Endothelial cell of umbilical vein (primary cell): ENCODE results near the gene DENND1B. TPM values are rescaled to one million over a fixed set of nuclear protein-coding genes. Genes with fewer than 3 reads are reported as not detected.

Source experiments
- BruUV-seq: library from RNA; stranded (reverse); fragments of 400-500 nt; replicated peaks from 2 replicates; lab custom pipeline; 2021; lab: Mats Ljungman, UMichigan
- CTCF ChIA-PET: fragments of 300-600, 350-600 bp; sonication (Branson Sonifier 250); formaldehyde crosslinking; loops from one replicate; lab custom pipeline; 2021; ENCODE audit warnings: antibody characterized with exemption, inconsistent platforms; lab: Charles Lee
- POLR2A ChIA-PET: fragments of 300-600, 350-600 bp; sonication (Branson Sonifier 250); formaldehyde crosslinking; loops from one replicate; lab custom pipeline; 2021; ENCODE audit warnings: antibody characterized with exemption, inconsistent platforms; lab: Charles Lee
- DNase-seq: peaks from one replicate; pipeline ENCODE4 v3.0.0-alpha.2; 2011; ENCODE audit warnings: low read depth, low spot score
- FAIRE-seq: peaks from 2 replicates; lab custom pipeline; 2011; peaks lifted over from hg19 to GRCh38; lab: Jason Lieb, UNC
- H2AFZ ChIP-seq: 2 replicates; pipeline ENCODE4 v1.6.0; 2012; ENCODE audit warnings: low read depth, low read length, control low read depth, inconsistent platforms
- H3K27ac ChIP-seq: 2 replicates; pipeline ENCODE4 v1.5.1; 2011; ENCODE audit warnings: low read depth, mild to moderate bottlenecking, control low read depth, low read length, moderate library complexity; ENCODE audit not compliant: insufficient read depth
- H3K27me3 ChIP-seq, 2 experiments: 2 replicates each; pipeline versions ENCODE4 v1.6.0 to v1.6.1; 2011; ENCODE audit warnings: low read length in 2 of 2, mixed read lengths in 1 of 2; ENCODE audit not compliant: control insufficient read depth in 2 of 2, insufficient read depth in 2 of 2
- H3K36me3 ChIP-seq, 2 experiments: 2 replicates in 1 of 2; 3 replicates in 1 of 2; pipeline ENCODE4 v1.5.1; 2011; ENCODE audit warnings: low read length in 2 of 2, mild to moderate bottlenecking in 1 of 2, moderate library complexity in 1 of 2; ENCODE audit not compliant: control insufficient read depth in 2 of 2, insufficient read depth in 2 of 2; ENCODE audit errors: extremely low read depth in 1 of 2
- H3K4me1 ChIP-seq: 3 replicates; pipeline ENCODE4 v1.5.1; 2011; ENCODE audit warnings: mild to moderate bottlenecking, low read length; ENCODE audit not compliant: control insufficient read depth, insufficient read depth; ENCODE audit errors: extremely low read depth
- H3K4me2 ChIP-seq: 2 replicates; pipeline ENCODE4 v1.6.1; 2011; ENCODE audit warnings: low read length, control low read depth, mixed read lengths; ENCODE audit not compliant: insufficient read depth
- H3K4me3 ChIP-seq, 3 experiments: fragments of 200-600 bp in 1 of 3; sonication (generic), shearing (Covaris generic) in 1 of 3; replicated peaks in 1 of 3; 2 replicates each; pipeline ENCODE4 v1.5.1; 2011 to 2016; ENCODE audit warnings: control low read depth in 3 of 3, low read length in 3 of 3, mild to moderate bottlenecking in 2 of 3, inconsistent platforms in 1 of 3, low read depth in 1 of 3, moderate library complexity in 1 of 3; ENCODE audit not compliant: insufficient read depth in 1 of 3
- H3K79me2 ChIP-seq: 2 replicates; pipeline ENCODE4 v1.6.0; 2012; ENCODE audit warnings: low read length, inconsistent platforms; ENCODE audit not compliant: control insufficient read depth, insufficient read depth
- H3K9ac ChIP-seq: replicated peaks from 2 replicates; pipeline ENCODE3; 2011; ENCODE audit warnings: low read length, control low read depth; ENCODE audit not compliant: insufficient read depth; ENCODE audit errors: extremely low read depth
- H3K9me1 ChIP-seq: replicated peaks from 3 replicates; pipeline ENCODE4 v1.6.0; 2011; ENCODE audit warnings: mild to moderate bottlenecking, low read length; ENCODE audit not compliant: control insufficient read depth, insufficient read depth; ENCODE audit errors: extremely low read depth
- H3K9me3 ChIP-seq: replicated peaks from 2 replicates; pipeline ENCODE4 v1.5.1; 2012; ENCODE audit warnings: low read length, inconsistent platforms; ENCODE audit not compliant: control insufficient read depth, insufficient read depth
- H4K20me1 ChIP-seq: replicated peaks from 2 replicates; pipeline ENCODE3; 2011; ENCODE audit warnings: mild to moderate bottlenecking, low read length; ENCODE audit not compliant: control insufficient read depth, insufficient read depth; ENCODE audit errors: extremely low read depth
- EZH2 ChIP-seq: IDR thresholded peaks from 2 replicates; pipeline ENCODE4 v1.6.1; 2012; ENCODE audit warnings: borderline replicate concordance, low read depth, mild to moderate bottlenecking, moderate library complexity, low read length, inconsistent platforms; ENCODE audit not compliant: severe bottlenecking
- FOS ChIP-seq: IDR thresholded peaks from 2 replicates; pipeline ENCODE4 v1.6.1; 2011; ENCODE audit warnings: mild to moderate bottlenecking, low read length, moderate library complexity, borderline replicate concordance; ENCODE audit not compliant: insufficient read depth
- GATA2 ChIP-seq: IDR thresholded peaks from 2 replicates; pipeline ENCODE4 v1.7.0; 2011; ENCODE audit warnings: low read depth, mild to moderate bottlenecking, moderate library complexity, mixed read lengths, low read length; ENCODE audit not compliant: insufficient read length, insufficient read depth
- JUN ChIP-seq: IDR thresholded peaks from 2 replicates; pipeline ENCODE4 v1.6.1; 2011; ENCODE audit warnings: borderline replicate concordance, low read depth; ENCODE audit not compliant: insufficient read length, insufficient read depth
- MYC ChIP-seq: IDR thresholded peaks from one replicate; pipeline ENCODE4 v1.6.1; 2011; ENCODE audit warnings: mild to moderate bottlenecking, low read depth, low read length
- POLR2A ChIP-seq: IDR thresholded peaks from 2 replicates; pipeline ENCODE4 v1.6.1; 2012; ENCODE audit warnings: low read depth, mild to moderate bottlenecking, control low read depth, low read length
- POLR2AphosphoS5 ChIP-seq: IDR thresholded peaks from 2 replicates; pipeline ENCODE4 v1.6.1; 2012; ENCODE audit warnings: low read depth, mild to moderate bottlenecking, control low read depth, low read length, moderate library complexity; ENCODE audit not compliant: insufficient read depth
- dilution Hi-C: fragments of 300-500 bp; cut with MboI; formaldehyde crosslinking; loops from one replicate; pipeline ENCODE4 v1.15.0; 2019; ENCODE audit warnings: low sequenced_read_pairs; ENCODE audit not compliant: extremely low pct_ligation_motif_present
- intact Hi-C: fragments of 100-400 bp; cut with micrococcal nuclease; formaldehyde crosslinking; loops from one replicate; pipeline ENCODE4 v1.10.0; 2022
- polyA plus RNA-seq, 4 experiments: library from polyadenylated mRNA; depleted of rRNA in 3 of 4; stranded (reverse) in 3 of 4; unstranded in 1 of 4; fragments of >200 nt; gene quantifications; 2 replicates each; pipeline versions ENCODE4 v1.2.1 to v1.2.3, GENCODE V29; 2011 to 2012; ENCODE audit warnings: missing spikeins in 1 of 4
- total RNA-seq: library from RNA; stranded (reverse); gene quantifications from 2 replicates; pipeline ENCODE4 v1.2.3, GENCODE V29; 2021
- TF ChIP-seq, protein P1 (sequence below): IDR thresholded peaks from 2 replicates; pipeline ENCODE4 v1.6.1; 2011; ENCODE audit not compliant: insufficient read depth, insufficient read length
- TF ChIP-seq, protein P2 (sequence below), 2 donors: IDR thresholded peaks; 1 replicate in 1 of 2; 2 replicates in 1 of 2; pipeline ENCODE4 v1.5.1; 2011; ENCODE audit warnings: low read length in 2 of 2, mild to moderate bottlenecking in 2 of 2, moderate library complexity in 2 of 2, control low read depth in 1 of 2, inconsistent platforms in 1 of 2, low read depth in 1 of 2; ENCODE audit not compliant: insufficient read depth in 1 of 2; ENCODE audit errors: extremely low read depth in 1 of 2

The DENND1B gene
- total and polyA plus RNA-seq, 2 donors (not counting 3 experiments of a cell fraction or from before 2014, with no cell fraction given), result 0.97 to 3.3 TPM

DNA sequence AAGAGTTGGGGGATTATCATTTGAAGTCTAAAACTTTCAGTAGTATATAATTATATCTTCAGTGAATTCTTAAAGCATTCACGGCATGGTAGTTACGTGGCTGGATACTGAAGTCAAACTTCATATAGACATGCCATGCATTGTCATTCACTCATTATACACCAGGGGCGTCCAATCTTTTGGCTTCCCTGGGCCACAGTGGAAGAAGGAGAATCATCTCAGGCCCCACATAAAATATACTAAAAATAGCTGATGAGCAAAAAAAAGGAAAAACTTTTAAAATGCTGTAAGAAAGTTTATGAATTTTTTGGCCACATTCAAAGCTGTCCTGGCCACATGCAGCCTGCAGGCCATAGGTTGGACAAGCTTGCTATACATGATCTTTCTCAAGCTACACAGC is 43.8 kb downstream of the DENND1B start:
- Histone ChIP-seq H3K36me3 (no peaks in the 10 kb centered on the region), H3K4me3 (no peak overlapping the region), H3K27me3 (no peaks in the 10 kb centered on the region), H2AFZ (no peak overlapping the region), H3K27ac (no peak overlapping the region), H3K9ac (no peak overlapping the region), H4K20me1 (no peaks in the 10 kb centered on the region), H3K4me2 (no peak overlapping the region), H3K79me2 (no peaks in the 10 kb centered on the region), H3K9me1 (no peaks in the 10 kb centered on the region), H3K4me1 (no peaks in the 10 kb centered on the region), H3K9me3 (no peaks in the 10 kb centered on the region)
- dilution Hi-C loops, result no loop called here
- BruUV-seq, result no TSS peak
- intact Hi-C loops, result no loop called here
- TF ChIP-seq EZH2 (no peak), FOS (no peak), POLR2A (no peak)
- TF ChIP-seq, protein P1, sequence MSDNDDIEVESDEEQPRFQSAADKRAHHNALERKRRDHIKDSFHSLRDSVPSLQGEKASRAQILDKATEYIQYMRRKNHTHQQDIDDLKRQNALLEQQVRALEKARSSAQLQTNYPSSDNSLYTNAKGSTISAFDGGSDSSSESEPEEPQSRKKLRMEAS, result no peak
- CTCF ChIA-PET, result no interaction called here
- POLR2A ChIA-PET, result no interaction called here
- DNase-seq (no peak), FAIRE-seq (no peak)

DNA sequence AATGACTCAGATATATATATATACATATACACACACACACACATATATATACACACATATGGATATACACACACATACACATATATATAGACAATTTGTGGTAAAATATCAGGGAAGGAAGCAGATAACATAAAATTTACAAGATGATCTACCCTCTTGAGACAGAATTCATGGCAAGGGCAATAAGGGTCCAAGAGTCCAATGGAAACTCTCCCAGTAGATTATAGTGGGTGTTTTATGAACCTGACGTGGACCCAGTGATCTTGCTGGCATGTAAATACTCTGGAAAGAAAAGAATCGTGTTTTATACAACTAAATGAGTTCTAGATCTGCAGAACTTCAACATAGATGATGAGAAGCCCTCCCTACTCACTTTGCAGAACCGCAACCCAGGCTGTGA is 49.3 kb downstream of the DENND1B start:
- intact Hi-C loops (no loop called here), dilution Hi-C loops (no loop called here)
- ChIA-PET POLR2A (no interaction called here), CTCF (no interaction called here)
- H3K36me3 ChIP-seq, result no peaks in the 10 kb centered on the region
- H3K79me2 ChIP-seq, result no peaks in the 10 kb centered on the region
- no peak overlapping the region for H2AFZ ChIP-seq
- H3K4me3 ChIP-seq, result no peak overlapping the region
- H3K4me1 ChIP-seq, result peaks cover 2% of the 10 kb centered on the region
- DNase-seq (no peak), FAIRE-seq (no peak)
- no peaks in the 10 kb centered on the region for H3K27me3 ChIP-seq
- H3K9me1 ChIP-seq, result no peaks in the 10 kb centered on the region
- H3K9ac ChIP-seq, result no peak overlapping the region
- no peaks in the 10 kb centered on the region for H3K9me3 ChIP-seq
- H4K20me1 ChIP-seq, result no peaks in the 10 kb centered on the region
- H3K27ac ChIP-seq, result no peak overlapping the region
- no peak overlapping the region for H3K4me2 ChIP-seq
- TF ChIP-seq FOS (no peak), POLR2AphosphoS5 (no peak), MYC (no peak), POLR2A (no peak), EZH2 (no peak), GATA2 (no peak), JUN (no peak)
- TF ChIP-seq, protein P1, result no peak
- TF ChIP-seq, protein P2, sequence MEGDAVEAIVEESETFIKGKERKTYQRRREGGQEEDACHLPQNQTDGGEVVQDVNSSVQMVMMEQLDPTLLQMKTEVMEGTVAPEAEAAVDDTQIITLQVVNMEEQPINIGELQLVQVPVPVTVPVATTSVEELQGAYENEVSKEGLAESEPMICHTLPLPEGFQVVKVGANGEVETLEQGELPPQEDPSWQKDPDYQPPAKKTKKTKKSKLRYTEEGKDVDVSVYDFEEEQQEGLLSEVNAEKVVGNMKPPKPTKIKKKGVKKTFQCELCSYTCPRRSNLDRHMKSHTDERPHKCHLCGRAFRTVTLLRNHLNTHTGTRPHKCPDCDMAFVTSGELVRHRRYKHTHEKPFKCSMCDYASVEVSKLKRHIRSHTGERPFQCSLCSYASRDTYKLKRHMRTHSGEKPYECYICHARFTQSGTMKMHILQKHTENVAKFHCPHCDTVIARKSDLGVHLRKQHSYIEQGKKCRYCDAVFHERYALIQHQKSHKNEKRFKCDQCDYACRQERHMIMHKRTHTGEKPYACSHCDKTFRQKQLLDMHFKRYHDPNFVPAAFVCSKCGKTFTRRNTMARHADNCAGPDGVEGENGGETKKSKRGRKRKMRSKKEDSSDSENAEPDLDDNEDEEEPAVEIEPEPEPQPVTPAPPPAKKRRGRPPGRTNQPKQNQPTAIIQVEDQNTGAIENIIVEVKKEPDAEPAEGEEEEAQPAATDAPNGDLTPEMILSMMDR (IDR thresholded peaks at IDR 0.05; ENCODE audit: extremely low read depth in 1 of 2, insufficient read depth in 1 of 2, low read depth in 1 of 2, low read length in 2 of 2), result no peak
- BruUV-seq, result no TSS peak
